HEK293 (cell line): ENCODE data around the gene KIF14.

Experiments
- ZBTB11 ChIP-seq: fragments of 450-650 bp; formaldehyde crosslinking; conservative IDR thresholded peaks from 2 replicates; pipeline ENCODE4 v1.5.1; 2016; ENCODE audit warnings: low read depth, missing biosample characterization, missing genetic modification characterization

The KIF14 gene

GRCh38 chr1:200505257-200505656 lies 115.3 kb downstream of the KIF14 start (continued):
- TF ChIP-seq ZBTB11 (tag by site-specific recombination) = no peak; the same call in 1 of the 2 replicates
